ENCODE data around the gene OAT.

- TF ChIP-seq BHLHE40 (IDR thresholded peaks at IDR 0.05; ENCODE audit: borderline replicate concordance in 1 of 2, low read depth in 2 of 2, low read length in 1 of 2): no peak
- TF ChIP-seq MXI1 (IDR thresholded peaks at IDR 0.05; ENCODE audit: low read depth, low read length): no peak
- TF ChIP-seq POLR2A (IDR thresholded peaks at IDR 0.05; ENCODE audit: low read depth, low read length): no peak
- no peak for TF ChIP-seq REST (IDR thresholded peaks at IDR 0.05; ENCODE audit: low read depth, low read length)
- no peak for TF ChIP-seq CBFB (IDR thresholded peaks at IDR 0.05; ENCODE audit: low read depth)
- no peak for TF ChIP-seq SMC3 (IDR thresholded peaks at IDR 0.05; ENCODE audit: borderline replicate concordance, low read length)
- TF ChIP-seq CTCF (IDR thresholded peaks at IDR 0.05 in 2 of 3, conservative IDR thresholded peaks at IDR 0.05 in 1 of 3; ENCODE audit: control insufficient read depth in 2 of 3, extremely low read depth in 1 of 3, insufficient read depth in 1 of 3, low read depth in 3 of 3, low read length in 3 of 3): no peak
- no peak for TF ChIP-seq FOXM1 (IDR thresholded peaks at IDR 0.05; ENCODE audit: low read depth, low read length)
Measured at GRCh38 chr10:124366343-124366742, 52.4 kb downstream of the OAT start.

Data from GM12878 (cell line).